SKM-1 treated with dmso at 0.1 percent for 144 hours (cell line): ENCODE measurements around the gene ARMH3.

Experiments
- DNase-seq: peaks from one replicate; lab custom pipeline; 2025; ENCODE audit not compliant: unreplicated experiment; lab: John Stamatoyannopoulos, UW

ARMH3 gene, protein sequence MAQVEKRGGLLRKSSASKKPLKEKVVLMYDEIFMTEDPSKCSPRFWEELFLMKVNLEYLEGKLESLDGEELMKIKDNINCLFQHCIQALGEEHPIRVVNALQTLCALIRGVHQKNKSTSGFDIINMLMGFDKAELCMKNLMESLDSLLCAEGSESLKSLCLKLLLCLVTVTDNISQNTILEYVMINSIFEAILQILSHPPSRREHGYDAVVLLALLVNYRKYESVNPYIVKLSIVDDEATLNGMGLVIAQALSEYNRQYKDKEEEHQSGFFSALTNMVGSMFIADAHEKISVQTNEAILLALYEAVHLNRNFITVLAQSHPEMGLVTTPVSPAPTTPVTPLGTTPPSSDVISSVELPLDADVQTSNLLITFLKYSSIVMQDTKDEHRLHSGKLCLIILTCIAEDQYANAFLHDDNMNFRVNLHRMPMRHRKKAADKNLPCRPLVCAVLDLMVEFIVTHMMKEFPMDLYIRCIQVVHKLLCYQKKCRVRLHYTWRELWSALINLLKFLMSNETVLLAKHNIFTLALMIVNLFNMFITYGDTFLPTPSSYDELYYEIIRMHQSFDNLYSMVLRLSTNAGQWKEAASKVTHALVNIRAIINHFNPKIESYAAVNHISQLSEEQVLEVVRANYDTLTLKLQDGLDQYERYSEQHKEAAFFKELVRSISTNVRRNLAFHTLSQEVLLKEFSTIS

DNA sequence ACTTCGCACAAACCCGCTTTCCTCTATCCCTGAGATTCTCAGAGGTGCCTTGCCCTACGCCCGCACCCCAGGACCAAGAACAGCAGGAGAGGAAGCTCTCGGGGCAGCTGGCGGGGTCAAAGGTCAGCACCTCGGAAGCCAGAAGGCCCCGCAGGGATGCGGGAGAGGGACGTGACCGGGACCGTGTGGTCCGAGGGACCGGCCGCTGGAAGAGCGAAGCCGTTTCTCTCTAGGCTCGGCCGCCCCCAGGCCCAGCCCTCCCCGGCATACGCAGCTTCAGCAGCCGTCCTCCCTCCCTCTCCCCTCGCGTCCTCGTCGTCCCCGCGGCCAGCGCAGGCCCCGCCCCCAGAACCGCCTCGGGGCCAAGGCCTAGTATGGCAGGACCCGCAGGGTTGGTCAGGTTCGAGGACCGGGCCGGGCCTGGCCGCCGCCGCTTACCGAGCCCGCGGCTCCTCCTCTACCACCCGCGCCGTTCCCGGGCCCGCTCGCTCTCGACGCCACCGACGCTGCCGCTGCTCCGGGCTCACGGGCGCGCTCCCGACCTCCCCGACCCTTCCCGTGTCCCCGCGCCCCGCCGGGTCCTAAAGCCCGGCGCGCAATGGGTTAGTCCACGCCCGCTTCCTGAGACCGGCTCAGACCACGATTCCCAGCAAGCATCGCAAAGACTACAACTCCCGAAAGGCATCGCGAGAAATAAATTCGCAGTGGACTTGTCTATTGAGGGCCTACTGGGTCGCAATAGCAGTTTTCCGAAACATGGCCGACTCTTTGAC is at the start of gene ARMH3:
Gene ARMH3, minus strand, starts transcription at position 527 of the 773 bp plus-strand sequence. CDS start 16,059 bp downstream, outside the sequence.
- DNase-seq = peak; percentile 96

DNA sequence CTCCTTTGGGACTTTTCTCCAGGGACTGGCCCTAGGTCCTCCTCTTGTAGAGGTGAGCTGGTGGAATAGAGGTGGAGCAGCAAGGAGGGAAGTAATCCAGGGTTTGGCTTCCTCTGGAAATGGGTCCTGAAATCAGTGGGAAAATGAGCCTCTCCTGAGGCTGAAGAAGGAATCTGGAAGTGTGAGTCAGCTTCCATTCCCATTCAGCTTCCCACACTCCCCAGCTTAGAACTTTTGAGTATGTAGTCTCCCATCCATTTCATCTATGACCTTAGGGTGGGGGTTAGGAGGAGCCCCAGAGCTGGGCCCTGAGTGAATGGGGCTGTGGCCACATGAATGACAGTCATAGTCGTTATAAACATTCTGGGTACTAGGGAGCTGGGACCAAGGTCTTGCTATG is 46.4 kb upstream of the ARMH3 start:
- no peak for DNase-seq

DNA sequence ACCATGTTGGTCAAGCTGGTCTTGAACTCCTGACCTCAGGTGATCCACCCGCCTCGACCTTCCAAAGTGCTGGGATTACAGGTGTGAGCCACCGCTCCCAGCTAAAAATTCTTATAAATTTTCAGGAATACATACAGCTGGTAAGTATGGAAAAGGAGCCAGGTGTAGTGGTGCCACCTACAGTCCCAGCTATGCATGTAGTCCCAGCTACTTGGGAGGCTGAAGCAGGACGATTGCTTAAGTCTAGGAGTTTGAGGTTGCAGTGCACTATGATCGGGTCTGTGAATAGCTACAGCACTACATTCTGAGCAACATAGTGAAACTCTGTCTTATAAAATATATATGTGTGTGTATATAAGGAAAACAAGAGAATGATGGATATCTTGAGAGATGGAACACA is 45.2 kb upstream of the ARMH3 start:
- DNase-seq = no peak

DNA sequence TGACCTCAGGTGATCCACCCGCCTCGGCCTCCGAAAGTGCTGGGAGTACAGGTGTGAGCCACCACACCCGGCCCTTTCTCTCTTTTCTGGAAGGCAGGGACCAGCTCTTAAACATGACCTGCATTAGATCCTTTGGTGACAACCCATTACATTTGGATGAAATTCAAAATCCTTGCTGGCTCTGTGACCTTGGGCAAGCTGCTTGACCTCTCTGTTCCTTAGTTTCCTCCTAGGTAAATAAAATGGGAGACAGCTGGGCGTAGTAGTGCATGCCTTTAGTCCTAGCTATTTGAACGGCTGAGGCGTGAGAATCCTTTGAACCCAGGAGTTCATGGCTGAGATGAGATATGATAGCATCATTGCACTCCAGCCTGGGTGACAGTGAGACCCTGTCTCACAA is 40.5 kb upstream of the ARMH3 start:
- DNase-seq = no peak

DNA sequence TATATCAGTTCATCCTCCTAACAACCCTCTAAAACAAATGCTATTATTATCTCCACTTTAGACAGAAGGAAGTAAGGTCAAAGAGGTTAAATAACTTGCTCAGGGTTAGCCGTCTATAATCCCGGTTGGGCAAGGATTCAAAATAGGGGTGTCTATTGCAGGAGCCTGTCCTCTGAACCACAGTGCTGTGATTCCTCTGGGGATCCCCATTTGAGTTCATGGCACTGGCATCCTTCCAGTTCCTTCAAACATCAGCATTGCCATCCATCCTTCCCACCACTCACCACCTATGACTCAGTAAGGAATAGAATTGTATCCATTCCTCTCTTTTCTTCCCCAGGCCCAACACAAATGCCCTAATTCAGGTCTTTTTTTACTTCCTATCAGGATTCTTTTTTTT is 34.8 kb upstream of the ARMH3 start:
- DNase-seq = no peak

DNA sequence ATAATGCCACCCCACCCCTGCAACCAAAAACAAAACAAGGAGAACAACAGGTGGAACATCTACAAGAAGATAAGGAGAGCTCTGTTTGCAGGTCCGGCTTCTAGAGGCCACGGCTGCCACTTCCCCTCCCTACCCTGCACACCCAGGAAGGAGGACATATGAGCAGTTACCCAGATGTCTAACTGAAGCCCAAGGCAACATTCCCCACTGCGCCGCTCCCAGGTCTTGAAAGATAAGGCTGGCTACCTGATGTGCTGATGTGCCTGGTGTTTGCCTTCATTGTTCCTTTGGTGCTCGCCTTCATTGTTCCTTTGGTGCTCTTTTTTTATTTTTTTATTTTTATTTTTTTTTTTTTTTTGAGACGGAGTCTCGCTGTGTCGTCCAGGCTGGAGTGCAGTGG is 30.2 kb upstream of the ARMH3 start:
- DNase-seq = no peak

DNA sequence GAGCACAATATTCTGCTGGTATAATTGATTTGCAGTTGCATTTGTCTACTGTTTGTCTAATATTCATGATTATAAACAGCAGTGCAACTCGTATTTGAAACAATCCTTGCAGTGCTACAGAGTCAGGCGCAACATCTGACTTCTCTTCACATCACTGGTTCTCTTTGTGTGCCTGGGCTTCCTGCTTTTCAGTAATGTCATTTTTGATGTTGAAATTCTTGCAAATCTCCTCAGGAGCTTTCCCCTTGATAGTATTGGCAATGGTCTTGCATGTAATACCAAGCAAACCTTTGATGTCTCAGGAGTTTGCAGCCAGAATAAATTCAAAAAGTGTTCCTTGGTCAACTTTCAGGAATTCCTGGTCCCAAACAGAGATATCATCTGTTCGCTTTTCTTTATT is 29.4 kb upstream of the ARMH3 start:
- peak; percentile 44 for DNase-seq

DNA sequence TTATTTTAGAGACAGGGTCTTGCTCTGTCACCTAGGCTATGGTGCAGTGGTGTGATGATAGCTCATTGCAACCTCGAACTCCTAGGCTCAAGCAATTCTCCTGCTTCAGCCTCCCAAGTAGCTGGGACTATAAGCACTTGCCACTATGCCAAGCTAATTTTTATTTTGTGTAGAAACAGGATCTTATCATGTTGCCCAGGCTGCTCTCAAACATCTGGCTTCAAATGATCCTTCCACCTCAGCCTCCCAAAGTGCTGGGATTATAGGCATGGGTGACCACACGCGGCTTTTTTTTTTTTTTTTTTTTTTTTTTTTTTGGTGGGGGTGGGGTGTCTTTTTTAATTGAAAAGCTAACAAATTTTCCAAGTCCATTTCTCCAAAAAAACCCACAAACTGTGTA is 27.6 kb upstream of the ARMH3 start:
- no peak for DNase-seq

DNA sequence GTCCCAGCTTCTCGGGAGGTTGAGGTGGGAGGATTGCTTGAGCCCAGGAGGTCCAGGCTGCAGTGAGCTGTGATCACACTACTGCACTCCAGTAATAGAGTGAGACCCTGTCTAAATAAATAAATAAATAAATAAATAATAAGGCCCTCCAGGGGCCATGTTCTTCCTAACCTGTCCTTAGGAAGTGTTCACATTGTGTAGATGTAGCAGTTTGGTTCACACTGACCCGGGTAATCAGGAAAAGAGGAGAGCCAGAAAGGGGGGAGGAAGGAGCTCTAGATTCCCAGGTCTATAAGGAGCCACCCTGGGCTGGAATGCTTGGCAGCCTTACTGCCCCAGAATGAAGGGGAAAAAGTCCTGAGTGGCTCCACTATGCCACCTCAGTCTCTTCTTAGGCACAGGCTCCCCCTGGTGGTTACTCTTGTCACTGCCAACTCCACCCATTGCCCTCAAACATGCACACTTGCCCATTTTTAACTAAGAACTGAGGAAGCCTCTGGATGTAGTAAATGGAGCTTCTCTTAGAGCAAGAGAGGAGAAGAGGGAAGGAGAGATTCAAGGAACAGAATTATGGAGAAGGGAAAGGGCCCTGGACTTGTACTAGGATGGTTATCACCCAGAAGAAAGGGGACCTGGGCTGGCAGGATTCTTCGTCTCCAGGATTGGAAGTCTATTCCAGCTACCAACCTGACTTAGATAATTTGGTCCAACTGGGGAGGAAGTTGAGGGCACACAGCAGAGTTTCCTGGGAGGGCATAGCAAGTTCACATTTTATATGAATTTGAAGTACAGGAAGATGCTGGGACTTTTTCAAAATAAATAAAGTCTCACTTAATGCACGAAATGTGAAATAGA is 16.9 kb upstream of the ARMH3 start:
- peak; percentile 68 for DNase-seq

DNA sequence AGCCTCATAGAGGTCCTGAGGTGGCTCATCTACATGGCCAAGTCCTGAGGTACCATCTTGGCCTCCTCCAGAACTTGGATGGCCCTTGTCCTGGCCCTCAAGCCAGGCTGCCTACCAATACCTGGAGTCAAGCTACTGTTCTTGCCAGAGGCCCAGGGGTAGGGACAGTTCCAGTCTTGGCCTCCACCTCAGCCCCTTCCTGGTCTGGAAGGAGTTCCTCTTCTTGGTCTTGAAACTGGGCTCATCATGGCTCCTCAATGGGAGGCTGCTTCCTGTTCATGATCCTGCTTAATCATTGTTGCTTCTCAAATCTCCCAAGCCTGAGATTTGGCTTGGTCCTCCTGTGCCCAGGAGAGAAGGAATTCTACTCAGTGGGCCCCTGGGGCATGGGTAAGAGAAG is 13.1 kb upstream of the ARMH3 start:
- DNase-seq = peak; percentile 12

DNA sequence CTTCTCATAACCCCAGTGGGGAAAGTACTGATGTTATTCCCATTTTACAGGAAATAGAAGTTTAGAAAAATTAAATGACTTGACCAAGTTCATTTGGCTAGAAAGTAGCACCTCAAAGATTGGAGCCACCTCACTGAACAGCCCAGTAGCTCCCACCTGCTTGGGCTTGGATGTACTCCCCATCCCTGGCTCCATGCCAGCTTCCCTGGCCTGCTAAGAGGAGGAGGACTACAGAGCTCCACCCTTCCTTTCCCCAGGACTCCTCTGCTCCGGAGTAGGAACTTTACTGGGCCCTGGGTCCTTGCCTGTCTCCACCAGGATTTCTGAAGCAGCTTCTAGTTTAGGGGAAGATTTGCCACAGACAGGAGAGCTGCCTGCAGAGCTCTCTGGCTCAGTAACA is 12.2 kb upstream of the ARMH3 start:
- DNase-seq = no peak

DNA sequence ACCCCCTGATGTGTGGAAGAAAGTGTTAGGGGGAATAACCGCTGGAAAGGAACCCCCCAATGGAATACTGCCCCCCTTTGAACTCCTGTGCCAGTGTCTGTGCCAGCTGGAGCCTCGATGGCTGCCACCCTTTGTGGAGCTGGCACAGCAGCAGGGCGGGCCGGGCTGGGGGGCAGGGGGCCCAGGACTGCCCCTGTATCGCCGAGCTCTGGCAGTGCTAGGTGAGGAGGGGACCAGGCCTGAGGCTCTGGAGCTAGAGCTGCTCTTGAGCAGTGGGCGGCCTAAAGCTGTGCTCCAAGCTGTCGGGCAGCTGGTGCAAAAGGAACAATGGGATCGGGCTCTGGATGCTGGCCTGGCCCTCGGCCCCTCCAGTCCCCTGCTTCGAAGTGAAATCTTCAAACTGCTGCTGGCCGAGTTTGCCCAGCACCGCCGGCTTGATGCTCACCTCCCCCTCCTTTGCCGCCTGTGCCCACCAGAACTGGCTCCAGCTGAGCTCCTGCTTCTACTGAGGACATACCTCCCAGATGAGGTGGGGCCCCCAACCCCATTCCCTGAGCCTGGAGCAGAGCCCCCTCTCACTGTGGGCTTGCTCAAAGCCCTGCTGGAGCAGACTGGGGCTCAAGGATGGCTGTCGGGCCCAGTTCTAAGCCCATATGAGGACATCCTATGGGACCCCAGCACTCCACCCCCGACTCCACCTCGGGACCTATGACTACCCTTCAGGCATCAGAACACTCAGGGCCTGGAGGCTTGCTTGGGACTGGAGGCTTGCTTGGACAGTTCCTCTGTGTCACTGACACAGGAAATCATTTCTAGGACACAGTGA is 11.3 kb upstream of the ARMH3 start:
- no peak for DNase-seq

DNA sequence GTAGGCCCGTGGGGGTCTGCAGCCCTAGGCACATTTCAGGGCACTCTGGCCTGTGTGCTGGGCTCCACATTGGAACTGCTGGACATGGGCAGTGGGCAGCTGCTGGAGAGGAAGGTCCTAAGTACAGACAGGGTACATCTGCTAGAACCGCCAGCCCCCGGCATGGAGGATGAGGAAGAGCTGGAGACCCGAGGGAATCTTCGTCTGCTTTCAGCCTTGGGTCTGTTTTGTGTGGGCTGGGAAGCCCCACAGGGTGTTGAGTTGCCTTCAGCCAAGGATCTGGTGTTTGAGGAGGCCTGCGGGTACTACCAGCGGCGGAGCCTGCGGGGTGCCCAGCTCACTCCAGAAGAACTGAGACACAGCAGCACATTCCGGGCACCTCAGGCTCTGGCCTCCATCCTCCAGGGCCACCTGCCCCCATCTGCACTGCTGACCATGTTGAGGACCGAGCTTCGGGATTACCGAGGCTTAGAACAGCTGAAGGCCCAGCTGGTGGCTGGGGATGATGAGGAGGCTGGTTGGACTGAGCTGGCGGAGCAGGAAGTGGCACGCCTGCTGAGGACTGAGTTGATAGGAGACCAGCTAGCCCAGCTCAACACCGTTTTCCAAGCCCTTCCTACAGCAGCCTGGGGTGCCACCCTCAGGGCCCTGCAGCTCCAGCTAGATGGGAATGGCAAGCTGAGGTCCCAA is 10.6 kb upstream of the ARMH3 start:
- no peak for DNase-seq

DNA sequence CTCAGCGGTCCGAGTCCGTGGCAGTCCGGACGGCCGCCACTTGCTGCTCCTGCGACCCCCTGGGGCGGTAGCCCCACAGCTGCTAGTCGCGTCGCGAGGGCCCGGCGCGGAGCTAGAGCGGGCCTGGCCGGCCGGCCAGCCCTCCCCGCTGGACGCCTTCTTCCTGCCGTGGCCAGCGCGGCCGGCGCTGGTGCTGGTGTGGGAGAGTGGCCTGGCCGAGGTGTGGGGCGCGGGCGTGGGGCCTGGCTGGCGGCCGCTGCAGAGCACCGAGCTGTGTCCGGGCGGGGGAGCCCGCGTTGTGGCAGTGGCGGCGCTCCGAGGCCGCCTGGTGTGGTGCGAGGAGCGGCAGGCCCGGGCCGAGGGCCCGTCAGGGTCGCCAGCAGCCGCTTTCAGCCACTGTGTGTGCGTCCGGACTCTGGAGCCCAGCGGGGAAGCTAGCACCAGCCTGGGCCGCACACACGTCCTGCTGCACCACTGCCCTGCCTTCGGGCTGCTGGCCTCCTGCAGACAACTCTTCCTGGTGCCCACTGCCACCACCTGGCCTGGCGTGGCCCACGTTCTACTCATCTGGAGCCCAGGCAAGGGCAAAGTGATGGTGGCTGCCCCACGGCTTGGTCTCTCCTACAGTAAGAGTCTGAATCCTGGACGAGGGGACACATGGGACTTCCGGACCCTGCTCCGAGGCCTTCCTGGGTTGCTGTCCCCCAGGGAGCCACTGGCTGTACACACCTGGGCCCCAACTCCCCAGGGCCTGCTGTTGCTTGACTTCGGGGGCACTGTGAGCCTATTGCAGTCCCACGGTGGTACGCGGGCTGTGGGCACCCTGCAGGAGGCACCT is 9.8 kb upstream of the ARMH3 start:
- DNase-seq = no peak

DNA sequence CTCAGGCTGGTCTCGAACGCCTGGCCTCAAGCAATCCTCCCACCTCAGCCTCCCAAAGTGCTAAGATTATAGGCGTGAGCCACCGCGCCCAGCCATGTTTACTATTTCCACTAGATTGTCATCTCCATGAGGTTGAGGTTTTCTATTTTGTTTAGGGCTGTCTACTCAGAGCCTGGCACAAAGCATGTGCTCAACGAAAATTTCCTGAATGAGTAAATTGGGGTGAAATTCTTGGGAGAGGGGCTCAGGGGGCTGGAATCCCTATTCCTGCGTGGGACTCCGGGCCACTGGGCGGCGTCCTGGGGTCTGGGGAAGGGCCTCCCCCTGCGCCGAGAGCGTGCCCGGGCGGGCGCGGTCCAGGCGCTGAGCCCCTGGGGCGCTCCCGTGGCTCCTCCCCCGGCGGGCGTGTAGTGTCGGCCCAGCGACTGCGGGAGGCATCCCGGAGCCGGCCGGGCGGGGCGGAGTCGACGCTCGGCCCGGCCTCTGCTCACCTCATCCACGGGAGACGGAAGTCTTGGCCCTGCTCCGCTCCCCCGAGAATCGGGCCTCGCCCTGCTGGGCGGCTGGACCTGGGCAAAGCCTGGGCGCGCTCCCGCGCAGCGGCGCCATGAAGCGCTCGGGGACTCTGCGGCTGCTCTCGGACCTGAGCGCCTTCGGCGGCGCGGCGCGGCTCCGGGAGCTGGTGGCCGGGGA is 9.0 kb upstream of the ARMH3 start, which contains the start of gene HPS6:
Gene HPS6, plus strand, starts transcription at position 482 of the 693 bp plus-strand sequence. Its CDS starts 126 bp downstream, at position 608.
- DNase-seq = peak; percentile 89

DNA sequence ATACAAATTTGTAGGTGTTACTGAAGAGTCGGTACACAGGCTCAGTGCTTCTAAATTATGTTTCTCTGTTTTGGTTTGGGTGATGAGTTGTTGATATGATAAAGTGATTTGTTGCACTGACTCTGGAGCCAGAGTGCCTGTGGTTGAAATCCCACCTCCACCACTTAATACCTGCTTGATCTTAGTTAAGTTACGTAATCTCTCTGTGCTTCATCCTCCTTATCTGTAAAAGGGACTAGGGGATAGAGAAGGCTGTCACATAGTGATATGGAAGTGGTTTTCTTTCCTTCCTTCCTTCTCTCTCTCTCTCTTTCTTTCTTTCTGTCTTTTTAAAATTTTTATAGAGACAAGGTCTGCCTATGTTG is 8.5 kb upstream of the ARMH3 start:
- no peak for DNase-seq

DNA sequence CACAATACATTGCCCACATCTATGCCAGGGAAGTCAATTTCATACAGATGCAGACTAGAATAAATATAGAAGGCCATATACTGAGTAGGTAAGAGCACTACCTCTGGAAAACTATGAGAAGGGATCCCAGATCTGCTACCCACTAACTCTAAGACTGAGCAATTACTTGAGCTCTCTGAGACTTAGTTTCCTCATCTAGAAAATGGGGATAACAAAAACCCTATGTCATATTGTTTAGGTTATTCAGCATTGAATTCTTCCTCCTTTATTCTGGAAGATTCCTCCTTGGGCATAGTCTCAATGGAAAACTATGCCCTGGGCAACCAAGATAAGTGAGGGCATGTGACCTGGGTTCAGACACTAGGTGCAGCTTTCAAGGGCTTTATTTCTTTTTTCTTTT is 4.0 kb upstream of the ARMH3 start:
- no peak for DNase-seq
